ENCODE data around the gene NEURL1B.

DNA sequence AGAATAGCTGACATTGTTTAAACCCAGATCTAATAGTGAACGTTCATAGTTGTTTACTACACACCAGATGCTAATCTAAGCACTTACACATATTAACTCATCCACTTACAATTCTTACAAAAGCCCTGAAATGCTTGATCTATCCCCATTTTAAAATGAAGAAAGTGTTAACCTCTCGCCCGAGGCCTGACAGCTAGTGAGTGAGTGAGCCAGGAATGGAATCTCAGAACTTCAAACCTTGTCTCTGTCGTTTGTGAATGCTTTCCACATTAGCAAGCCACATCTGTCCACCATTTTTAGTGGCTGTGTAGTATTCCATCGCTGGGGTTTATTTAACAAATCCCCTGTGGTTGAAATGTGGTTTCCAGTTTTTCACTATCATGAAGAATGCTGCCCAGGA, 24.9 kb upstream of the NEURL1B start:
- TF ChIP-seq BCL11B (tag by site-specific recombination; IDR thresholded peaks at IDR 0.05; ENCODE audit: low read depth) (no peak), ZNF670 (tag by site-specific recombination; IDR thresholded peaks at IDR 0.05; ENCODE audit: low read depth) (no peak), ZNF175 (tag by site-specific recombination; IDR thresholded peaks at IDR 0.05) (no peak), IKZF3 (tag by site-specific recombination; IDR thresholded peaks at IDR 0.05) (no peak), ZNF239 (tag by site-specific recombination; IDR thresholded peaks at IDR 0.05) (no peak), ZNF133 (tag by site-specific recombination; IDR thresholded peaks at IDR 0.05) (no peak), SP2 (tag by site-specific recombination; IDR thresholded peaks at IDR 0.05) (no peak), ZNF837 (tag by site-specific recombination; IDR thresholded peaks at IDR 0.05) (no peak)
- TF ChIP-seq, protein P1, sequence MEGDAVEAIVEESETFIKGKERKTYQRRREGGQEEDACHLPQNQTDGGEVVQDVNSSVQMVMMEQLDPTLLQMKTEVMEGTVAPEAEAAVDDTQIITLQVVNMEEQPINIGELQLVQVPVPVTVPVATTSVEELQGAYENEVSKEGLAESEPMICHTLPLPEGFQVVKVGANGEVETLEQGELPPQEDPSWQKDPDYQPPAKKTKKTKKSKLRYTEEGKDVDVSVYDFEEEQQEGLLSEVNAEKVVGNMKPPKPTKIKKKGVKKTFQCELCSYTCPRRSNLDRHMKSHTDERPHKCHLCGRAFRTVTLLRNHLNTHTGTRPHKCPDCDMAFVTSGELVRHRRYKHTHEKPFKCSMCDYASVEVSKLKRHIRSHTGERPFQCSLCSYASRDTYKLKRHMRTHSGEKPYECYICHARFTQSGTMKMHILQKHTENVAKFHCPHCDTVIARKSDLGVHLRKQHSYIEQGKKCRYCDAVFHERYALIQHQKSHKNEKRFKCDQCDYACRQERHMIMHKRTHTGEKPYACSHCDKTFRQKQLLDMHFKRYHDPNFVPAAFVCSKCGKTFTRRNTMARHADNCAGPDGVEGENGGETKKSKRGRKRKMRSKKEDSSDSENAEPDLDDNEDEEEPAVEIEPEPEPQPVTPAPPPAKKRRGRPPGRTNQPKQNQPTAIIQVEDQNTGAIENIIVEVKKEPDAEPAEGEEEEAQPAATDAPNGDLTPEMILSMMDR (tag by site-specific recombination; IDR thresholded peaks at IDR 0.05) = no peak
- TF ChIP-seq, protein P2, sequence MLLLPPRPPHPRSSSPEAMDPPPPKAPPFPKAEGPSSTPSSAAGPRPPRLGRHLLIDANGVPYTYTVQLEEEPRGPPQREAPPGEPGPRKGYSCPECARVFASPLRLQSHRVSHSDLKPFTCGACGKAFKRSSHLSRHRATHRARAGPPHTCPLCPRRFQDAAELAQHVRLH (tag by site-specific recombination; IDR thresholded peaks at IDR 0.05) = no peak
- TF ChIP-seq, protein P3, sequence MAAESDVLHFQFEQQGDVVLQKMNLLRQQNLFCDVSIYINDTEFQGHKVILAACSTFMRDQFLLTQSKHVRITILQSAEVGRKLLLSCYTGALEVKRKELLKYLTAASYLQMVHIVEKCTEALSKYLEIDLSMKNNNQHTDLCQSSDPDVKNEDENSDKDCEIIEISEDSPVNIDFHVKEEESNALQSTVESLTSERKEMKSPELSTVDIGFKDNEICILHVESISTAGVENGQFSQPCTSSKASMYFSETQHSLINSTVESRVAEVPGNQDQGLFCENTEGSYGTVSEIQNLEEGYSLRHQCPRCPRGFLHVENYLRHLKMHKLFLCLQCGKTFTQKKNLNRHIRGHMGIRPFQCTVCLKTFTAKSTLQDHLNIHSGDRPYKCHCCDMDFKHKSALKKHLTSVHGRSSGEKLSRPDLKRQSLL (tag by site-specific recombination; IDR thresholded peaks at IDR 0.05) = no peak
